ENCODE data around the gene MRPS30.

DNA sequence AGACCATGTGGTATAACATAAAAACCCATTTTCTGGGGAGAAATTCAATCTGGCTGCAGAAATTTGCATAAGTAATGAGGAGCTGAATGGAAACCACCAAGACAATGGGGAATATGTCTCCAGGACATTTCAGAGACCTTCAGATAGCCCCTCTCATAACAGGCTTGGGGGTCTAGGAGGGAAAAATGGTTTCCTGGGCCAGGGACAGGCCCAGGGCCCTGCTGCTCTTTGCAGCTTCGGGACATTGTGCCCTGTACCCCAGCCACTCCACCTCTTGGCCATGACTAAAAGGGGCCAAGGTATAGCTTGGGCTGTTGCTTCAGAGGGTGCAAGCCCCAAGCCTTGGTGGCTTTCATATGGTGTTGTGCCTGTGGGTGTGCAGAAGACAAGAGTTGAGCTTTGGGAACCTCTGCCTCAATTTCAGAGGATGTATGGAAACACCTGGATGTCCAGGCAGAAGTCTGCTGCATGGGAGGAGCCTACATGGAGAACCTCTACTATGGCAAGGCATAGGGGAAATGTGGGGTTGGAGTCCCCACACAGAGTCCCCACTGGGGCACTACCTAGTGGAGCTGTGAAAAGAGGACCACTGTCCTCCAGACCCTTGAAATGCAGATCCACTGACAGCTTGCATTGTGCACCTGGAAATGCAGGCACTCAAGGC, 30.4 kb downstream of the MRPS30 start:
- TF ChIP-seq ARNTL (CRISPR knock-in tag; IDR thresholded peaks at IDR 0.05; ENCODE audit: borderline replicate concordance, low read depth) (no peak), ZC3H10 (CRISPR knock-in tag; IDR thresholded peaks at IDR 0.05) (no peak), CSDC2 (CRISPR knock-in tag; IDR thresholded peaks at IDR 0.05) (no peak), ZFP30 (CRISPR knock-in tag; IDR thresholded peaks at IDR 0.05) (no peak), TCF4 (CRISPR knock-in tag; IDR thresholded peaks at IDR 0.05; ENCODE audit: borderline replicate concordance) (no peak)
- TF ChIP-seq, protein P1, sequence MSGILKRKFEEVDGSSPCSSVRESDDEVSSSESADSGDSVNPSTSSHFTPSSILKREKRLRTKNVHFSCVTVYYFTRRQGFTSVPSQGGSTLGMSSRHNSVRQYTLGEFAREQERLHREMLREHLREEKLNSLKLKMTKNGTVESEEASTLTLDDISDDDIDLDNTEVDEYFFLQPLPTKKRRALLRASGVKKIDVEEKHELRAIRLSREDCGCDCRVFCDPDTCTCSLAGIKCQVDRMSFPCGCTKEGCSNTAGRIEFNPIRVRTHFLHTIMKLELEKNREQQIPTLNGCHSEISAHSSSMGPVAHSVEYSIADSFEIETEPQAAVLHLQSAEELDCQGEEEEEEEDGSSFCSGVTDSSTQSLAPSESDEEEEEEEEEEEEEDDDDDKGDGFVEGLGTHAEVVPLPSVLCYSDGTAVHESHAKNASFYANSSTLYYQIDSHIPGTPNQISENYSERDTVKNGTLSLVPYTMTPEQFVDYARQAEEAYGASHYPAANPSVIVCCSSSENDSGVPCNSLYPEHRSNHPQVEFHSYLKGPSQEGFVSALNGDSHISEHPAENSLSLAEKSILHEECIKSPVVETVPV (CRISPR knock-in tag; IDR thresholded peaks at IDR 0.05) = no peak

Measured in SK-N-SH treated with all-trans-retinoic acid at 6 μM for 48 hours (cell line).